Measurements from ENCODE around the gene CD200.

- no peak for TF ChIP-seq CTCF (IDR thresholded peaks at IDR 0.05; ENCODE audit: insufficient read depth, low read length)
- no peak for TF ChIP-seq REST (IDR thresholded peaks at IDR 0.05; ENCODE audit: insufficient replicate concordance, low read depth)
- TF ChIP-seq POLR2AphosphoS5 (IDR thresholded peaks at IDR 0.05; ENCODE audit: low read depth), result no peak
These were observed 18.3 kb upstream of the CD200 start for GRCh38 chr3:112314649-112315048.

Measured in HL-60 (cell line).